Panc1 (cell line): Measurements from ENCODE around the gene MYH7B. TPM values are rescaled to one million over a fixed set of nuclear protein-coding genes. Genes with fewer than 3 reads are reported as not detected.

Source experiments
- ATAC-seq: fragments of 200-7000 bp; cut with Tn5 transposase; 2 replicates; pipeline ENCODE4 v1.9.1; 2020; ENCODE audit warnings: mild to moderate bottlenecking, moderate library complexity
- BruUV-seq: library from RNA; stranded (reverse); fragments of 400-500 nt; replicated peaks from 2 replicates; lab custom pipeline; 2021; lab: Mats Ljungman, UMichigan
- CTCF ChIA-PET: fragments of 300-600 bp; sonication (Branson Sonifier 250); formaldehyde crosslinking; loops from one replicate; lab custom pipeline; 2022; ENCODE audit warnings: antibody characterized with exemption; lab: Charles Lee
- POLR2A ChIA-PET: fragments of 300-600 bp; sonication (Branson Sonifier 250); formaldehyde crosslinking; loops from one replicate; lab custom pipeline; 2022; ENCODE audit warnings: antibody characterized with exemption; lab: Charles Lee
- DNase-seq: peaks from one replicate; pipeline ENCODE4 v3.0.0-alpha.2; 2010; ENCODE audit warnings: low read depth, low spot score
- H3K27ac ChIP-seq: 2 replicates; pipeline ENCODE4 v1.5.1; 2011; ENCODE audit warnings: mild to moderate bottlenecking, low read length, inconsistent platforms
- H3K27me3 ChIP-seq: fragments of 200-500 bp; sonication (Bioruptor generic); 2 replicates; pipeline ENCODE4 v1.6.0; 2014; ENCODE audit warnings: low read length, inconsistent platforms; ENCODE audit not compliant: control insufficient read depth, insufficient read depth
- H3K36me3 ChIP-seq: fragments of 200-500 bp; sonication (Bioruptor generic); 2 replicates; pipeline ENCODE4 v1.5.1; 2014; ENCODE audit warnings: inconsistent platforms, mild to moderate bottlenecking, low read length, moderate library complexity; ENCODE audit not compliant: control insufficient read depth, insufficient read depth
- H3K4me1 ChIP-seq: 2 replicates; pipeline ENCODE4 v1.5.1; 2011; ENCODE audit warnings: inconsistent platforms, mild to moderate bottlenecking, low read length, moderate library complexity; ENCODE audit not compliant: control insufficient read depth, insufficient read depth
- H3K4me3 ChIP-seq, 2 experiments: 2 replicates each; pipeline ENCODE4 v1.5.1; 2011 to 2012; ENCODE audit warnings: low read depth in 2 of 2, low read length in 2 of 2, mild to moderate bottlenecking in 2 of 2, inconsistent platforms in 1 of 2, moderate library complexity in 1 of 2
- H3K9me3 ChIP-seq: fragments of 200-500 bp; sonication (Bioruptor generic); 2 replicates; pipeline ENCODE4 v1.5.1; 2014; ENCODE audit warnings: low read depth, mild to moderate bottlenecking, inconsistent platforms, low read length, moderate library complexity; ENCODE audit not compliant: control insufficient read depth, insufficient read depth
- POLR2AphosphoS5 ChIP-seq: IDR thresholded peaks from 2 replicates; pipeline ENCODE4 v1.6.1; 2012; ENCODE audit warnings: mild to moderate bottlenecking, low read depth, low read length, moderate library complexity
- SIN3A ChIP-seq: IDR thresholded peaks from 2 replicates; pipeline ENCODE4 v1.6.1; 2012; ENCODE audit warnings: low read depth, mild to moderate bottlenecking, low read length, moderate library complexity, borderline replicate concordance; ENCODE audit not compliant: insufficient read depth
- TCF7L2 ChIP-seq: IDR thresholded peaks from 2 replicates; pipeline ENCODE4 v1.6.1; 2011; ENCODE audit warnings: mild to moderate bottlenecking, low read depth, low read length, inconsistent platforms
- in situ Hi-C: cut with HindIII; loops from 2 replicates; pipeline ENCODE4 v1.10.0; 2016; ENCODE audit warnings: low sequenced_read_pairs, low pct_unique_long_range_greater_than_20kb
- intact Hi-C: fragments of 100-400 bp; cut with micrococcal nuclease; formaldehyde crosslinking; loops from one replicate; pipeline ENCODE4 v1.10.0; 2022; ENCODE audit not compliant: unreplicated experiment
- total RNA-seq: library from RNA; stranded (reverse); gene quantifications from one replicate; pipeline ENCODE4 v1.2.1, GENCODE V29; 2021; ENCODE audit not compliant: unreplicated experiment
- TF ChIP-seq, protein P1 (sequence below): fragments of 450-650 bp; IDR thresholded peaks from 2 replicates; pipeline ENCODE4 v1.5.1; 2017; ENCODE audit warnings: mild to moderate bottlenecking
- TF ChIP-seq, protein P2 (sequence below), 2 experiments: IDR thresholded peaks; 2 replicates each; pipeline ENCODE4 v1.6.1; 2011 to 2012; ENCODE audit warnings: low read depth in 2 of 2, control low read depth in 1 of 2, low read length in 1 of 2, mild to moderate bottlenecking in 1 of 2, moderate library complexity in 1 of 2; ENCODE audit not compliant: insufficient read depth in 1 of 2

Gene MYH7B
- total RNA-seq, 1 experiment from 2014 or later, result 0.59 TPM

DNA sequence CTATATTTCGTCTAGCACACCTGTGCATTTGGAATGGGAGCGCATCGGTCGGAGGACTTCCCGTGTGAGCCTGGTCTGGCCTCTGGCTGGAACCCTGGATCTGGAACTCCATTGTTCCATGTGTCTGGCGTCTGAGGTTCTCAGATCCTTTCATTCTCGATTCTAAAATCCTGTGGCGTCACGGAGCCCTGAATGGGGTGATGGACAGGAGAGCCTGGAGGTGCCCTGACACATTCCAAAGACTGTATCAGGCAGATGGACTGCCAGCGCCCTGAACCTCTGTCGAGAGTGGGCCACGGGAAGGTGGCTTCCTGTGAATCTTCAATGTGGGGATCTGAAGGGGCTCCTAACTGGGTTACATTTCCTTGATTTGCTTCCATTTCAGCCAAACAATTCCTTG lies 20.6 kb downstream of the MYH7B start:
- H3K4me1 ChIP-seq, result no peaks in the 10 kb centered on the region
- no TSS peak for BruUV-seq
- no peaks in the 10 kb centered on the region for H3K27me3 ChIP-seq
- no peaks in the 10 kb centered on the region for H3K9me3 ChIP-seq
- intact Hi-C loops, result no loop called here
- no peak overlapping the region for H3K27ac ChIP-seq
- ChIA-PET CTCF (no interaction called here), POLR2A (no interaction called here)
- no peak for TF ChIP-seq POLR2AphosphoS5
- no peak for TF ChIP-seq TCF7L2
- TF ChIP-seq SIN3A, result no peak
- TF ChIP-seq, protein P1, sequence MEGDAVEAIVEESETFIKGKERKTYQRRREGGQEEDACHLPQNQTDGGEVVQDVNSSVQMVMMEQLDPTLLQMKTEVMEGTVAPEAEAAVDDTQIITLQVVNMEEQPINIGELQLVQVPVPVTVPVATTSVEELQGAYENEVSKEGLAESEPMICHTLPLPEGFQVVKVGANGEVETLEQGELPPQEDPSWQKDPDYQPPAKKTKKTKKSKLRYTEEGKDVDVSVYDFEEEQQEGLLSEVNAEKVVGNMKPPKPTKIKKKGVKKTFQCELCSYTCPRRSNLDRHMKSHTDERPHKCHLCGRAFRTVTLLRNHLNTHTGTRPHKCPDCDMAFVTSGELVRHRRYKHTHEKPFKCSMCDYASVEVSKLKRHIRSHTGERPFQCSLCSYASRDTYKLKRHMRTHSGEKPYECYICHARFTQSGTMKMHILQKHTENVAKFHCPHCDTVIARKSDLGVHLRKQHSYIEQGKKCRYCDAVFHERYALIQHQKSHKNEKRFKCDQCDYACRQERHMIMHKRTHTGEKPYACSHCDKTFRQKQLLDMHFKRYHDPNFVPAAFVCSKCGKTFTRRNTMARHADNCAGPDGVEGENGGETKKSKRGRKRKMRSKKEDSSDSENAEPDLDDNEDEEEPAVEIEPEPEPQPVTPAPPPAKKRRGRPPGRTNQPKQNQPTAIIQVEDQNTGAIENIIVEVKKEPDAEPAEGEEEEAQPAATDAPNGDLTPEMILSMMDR, result no peak
- TF ChIP-seq, protein P2, sequence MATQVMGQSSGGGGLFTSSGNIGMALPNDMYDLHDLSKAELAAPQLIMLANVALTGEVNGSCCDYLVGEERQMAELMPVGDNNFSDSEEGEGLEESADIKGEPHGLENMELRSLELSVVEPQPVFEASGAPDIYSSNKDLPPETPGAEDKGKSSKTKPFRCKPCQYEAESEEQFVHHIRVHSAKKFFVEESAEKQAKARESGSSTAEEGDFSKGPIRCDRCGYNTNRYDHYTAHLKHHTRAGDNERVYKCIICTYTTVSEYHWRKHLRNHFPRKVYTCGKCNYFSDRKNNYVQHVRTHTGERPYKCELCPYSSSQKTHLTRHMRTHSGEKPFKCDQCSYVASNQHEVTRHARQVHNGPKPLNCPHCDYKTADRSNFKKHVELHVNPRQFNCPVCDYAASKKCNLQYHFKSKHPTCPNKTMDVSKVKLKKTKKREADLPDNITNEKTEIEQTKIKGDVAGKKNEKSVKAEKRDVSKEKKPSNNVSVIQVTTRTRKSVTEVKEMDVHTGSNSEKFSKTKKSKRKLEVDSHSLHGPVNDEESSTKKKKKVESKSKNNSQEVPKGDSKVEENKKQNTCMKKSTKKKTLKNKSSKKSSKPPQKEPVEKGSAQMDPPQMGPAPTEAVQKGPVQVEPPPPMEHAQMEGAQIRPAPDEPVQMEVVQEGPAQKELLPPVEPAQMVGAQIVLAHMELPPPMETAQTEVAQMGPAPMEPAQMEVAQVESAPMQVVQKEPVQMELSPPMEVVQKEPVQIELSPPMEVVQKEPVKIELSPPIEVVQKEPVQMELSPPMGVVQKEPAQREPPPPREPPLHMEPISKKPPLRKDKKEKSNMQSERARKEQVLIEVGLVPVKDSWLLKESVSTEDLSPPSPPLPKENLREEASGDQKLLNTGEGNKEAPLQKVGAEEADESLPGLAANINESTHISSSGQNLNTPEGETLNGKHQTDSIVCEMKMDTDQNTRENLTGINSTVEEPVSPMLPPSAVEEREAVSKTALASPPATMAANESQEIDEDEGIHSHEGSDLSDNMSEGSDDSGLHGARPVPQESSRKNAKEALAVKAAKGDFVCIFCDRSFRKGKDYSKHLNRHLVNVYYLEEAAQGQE (IDR thresholded peaks at IDR 0.05; ENCODE audit: insufficient read depth in 1 of 2, low read depth in 2 of 2, low read length in 1 of 2), result no peak
- H3K4me3 ChIP-seq, result no peak overlapping the region
- ATAC-seq, result no peak
- DNase-seq, result no peak
- no peaks in the 10 kb centered on the region for H3K36me3 ChIP-seq
- in situ Hi-C loops, result no loop called here

DNA sequence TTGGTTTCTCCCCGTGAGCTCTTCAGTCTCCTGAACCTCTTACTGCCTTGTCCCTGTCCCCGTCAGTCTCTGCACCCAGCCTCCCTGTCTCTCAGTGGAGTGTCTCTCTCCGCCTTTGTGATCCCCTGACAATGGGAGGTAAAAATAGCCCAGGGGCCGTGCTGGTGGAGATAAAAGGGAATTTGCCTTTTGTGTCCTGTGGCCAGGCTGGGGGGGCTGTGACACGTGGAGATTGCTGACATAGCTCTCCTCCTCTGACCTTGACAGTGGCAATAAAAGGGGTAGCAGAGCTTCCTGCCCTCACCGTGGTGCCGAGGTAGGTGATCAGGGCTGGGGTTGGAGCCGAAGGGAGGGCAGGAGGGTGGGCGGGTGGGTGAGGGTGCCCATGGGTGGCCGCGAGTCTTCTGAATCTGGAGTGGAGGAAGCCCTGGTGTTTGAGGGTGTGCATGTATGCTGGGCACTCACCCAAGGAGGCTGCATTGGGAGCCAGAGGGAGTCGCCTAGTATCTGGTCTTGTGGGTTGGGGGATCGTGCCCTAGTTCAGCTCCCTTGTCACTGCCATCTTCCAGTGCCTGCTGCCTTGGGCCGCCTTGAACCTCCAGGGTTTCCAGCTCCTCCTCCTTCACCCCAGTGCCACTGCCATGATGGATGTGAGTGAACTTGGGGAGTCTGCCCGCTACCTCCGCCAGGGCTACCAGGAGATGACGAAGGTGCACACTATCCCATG lies 21.9 kb downstream of the MYH7B start:
- no TSS peak for BruUV-seq
- no peak overlapping the region for H3K27ac ChIP-seq
- ChIA-PET POLR2A (no interaction called here), CTCF (no interaction called here)
- intact Hi-C loops (no loop called here), in situ Hi-C loops (no loop called here)
- H3K9me3 ChIP-seq, result no peaks in the 10 kb centered on the region
- ATAC-seq (no peak), DNase-seq (no peak)
- H3K36me3 ChIP-seq, result no peaks in the 10 kb centered on the region
- no peak for TF ChIP-seq TCF7L2
- TF ChIP-seq POLR2AphosphoS5, result no peak
- TF ChIP-seq, protein P1, result no peak
- TF ChIP-seq SIN3A, result no peak
- TF ChIP-seq, protein P2 (IDR thresholded peaks at IDR 0.05; ENCODE audit: insufficient read depth in 1 of 2, low read depth in 2 of 2, low read length in 1 of 2), result no peak
- H3K4me1 ChIP-seq, result no peaks in the 10 kb centered on the region
- H3K4me3 ChIP-seq, result no peak overlapping the region
- no peaks in the 10 kb centered on the region for H3K27me3 ChIP-seq
